Colonic mucosa (tissue), 4 donors: ENCODE data around the gene MIP. TPM values are rescaled to one million over a fixed set of nuclear protein-coding genes. Genes with fewer than 3 reads are reported as not detected.

Experiments used
- DNase-seq: peaks from one replicate; pipeline ENCODE4 v3.0.0-alpha.2; 2020
- H3K27ac ChIP-seq: fragments of 200-600 bp; one replicate; pipeline ENCODE4 v1.8.0; 2021
- H3K27me3 ChIP-seq: fragments of 200-600 bp; one replicate; pipeline ENCODE4 v1.8.0; 2021
- H3K36me3 ChIP-seq: fragments of 200-600 bp; one replicate; pipeline ENCODE4 v1.8.0; 2021
- H3K4me1 ChIP-seq: fragments of 200-600 bp; one replicate; pipeline ENCODE4 v1.8.0; 2021; ENCODE audit warnings: mild to moderate bottlenecking
- H3K4me3 ChIP-seq: fragments of 200-600 bp; one replicate; pipeline ENCODE4 v1.8.0; 2021
- H3K9ac ChIP-seq, 2 donors: one replicate each; pipeline ENCODE4 v1.7.0; 2013; ENCODE audit warnings: control low read depth in 2 of 2, low read depth in 2 of 2, low read length in 2 of 2
- H3K9me3 ChIP-seq: fragments of 200-600 bp; one replicate; pipeline ENCODE4 v1.8.0; 2021
- intact Hi-C: fragments of 100-400 bp; cut with DNase I; formaldehyde crosslinking; loops from one replicate; pipeline ENCODE4 v1.14.1; 2022
- total RNA-seq, 2 donors: library from RNA; stranded (reverse); fragmentation: NEBNext Ultra II Directional in 1 of 2; extraction: Animal tissue kit (Norgen Biotek cat#: 25700) in 1 of 2; gene quantifications; one replicate each; pipeline ENCODE4 v1.2.1, GENCODE V29; 2021
- TF ChIP-seq, protein P1 (sequence below): fragments of 200-600 bp; IDR thresholded peaks from one replicate; pipeline ENCODE4 v1.8.0; 2022; ENCODE audit warnings: antibody characterized with exemption, mild to moderate bottlenecking
- donor health status: healthy.
- donor health status: DM: no; HTN: no; CAD: no.
- donor health status: DM: no; HTN: no; CAD: no.

MIP gene
- total RNA-seq, 2 donors from 2014 or later: not detected

GRCh38 chr12:56479625-56480024 lies 25.2 kb upstream of the MIP start:
- TF ChIP-seq, protein P1, sequence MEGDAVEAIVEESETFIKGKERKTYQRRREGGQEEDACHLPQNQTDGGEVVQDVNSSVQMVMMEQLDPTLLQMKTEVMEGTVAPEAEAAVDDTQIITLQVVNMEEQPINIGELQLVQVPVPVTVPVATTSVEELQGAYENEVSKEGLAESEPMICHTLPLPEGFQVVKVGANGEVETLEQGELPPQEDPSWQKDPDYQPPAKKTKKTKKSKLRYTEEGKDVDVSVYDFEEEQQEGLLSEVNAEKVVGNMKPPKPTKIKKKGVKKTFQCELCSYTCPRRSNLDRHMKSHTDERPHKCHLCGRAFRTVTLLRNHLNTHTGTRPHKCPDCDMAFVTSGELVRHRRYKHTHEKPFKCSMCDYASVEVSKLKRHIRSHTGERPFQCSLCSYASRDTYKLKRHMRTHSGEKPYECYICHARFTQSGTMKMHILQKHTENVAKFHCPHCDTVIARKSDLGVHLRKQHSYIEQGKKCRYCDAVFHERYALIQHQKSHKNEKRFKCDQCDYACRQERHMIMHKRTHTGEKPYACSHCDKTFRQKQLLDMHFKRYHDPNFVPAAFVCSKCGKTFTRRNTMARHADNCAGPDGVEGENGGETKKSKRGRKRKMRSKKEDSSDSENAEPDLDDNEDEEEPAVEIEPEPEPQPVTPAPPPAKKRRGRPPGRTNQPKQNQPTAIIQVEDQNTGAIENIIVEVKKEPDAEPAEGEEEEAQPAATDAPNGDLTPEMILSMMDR: no peak
- no peaks in the 10 kb centered on the region for H3K4me1 ChIP-seq
- no peak for DNase-seq
- no peak overlapping the region for H3K27ac ChIP-seq
- no peaks in the 10 kb centered on the region for H3K9me3 ChIP-seq
- H3K36me3 ChIP-seq: no peaks in the 10 kb centered on the region
- intact Hi-C loops: no loop called here
- H3K4me3 ChIP-seq: no peak overlapping the region
- no peak overlapping the region for H3K9ac ChIP-seq
- no peaks in the 10 kb centered on the region for H3K27me3 ChIP-seq

DNA sequence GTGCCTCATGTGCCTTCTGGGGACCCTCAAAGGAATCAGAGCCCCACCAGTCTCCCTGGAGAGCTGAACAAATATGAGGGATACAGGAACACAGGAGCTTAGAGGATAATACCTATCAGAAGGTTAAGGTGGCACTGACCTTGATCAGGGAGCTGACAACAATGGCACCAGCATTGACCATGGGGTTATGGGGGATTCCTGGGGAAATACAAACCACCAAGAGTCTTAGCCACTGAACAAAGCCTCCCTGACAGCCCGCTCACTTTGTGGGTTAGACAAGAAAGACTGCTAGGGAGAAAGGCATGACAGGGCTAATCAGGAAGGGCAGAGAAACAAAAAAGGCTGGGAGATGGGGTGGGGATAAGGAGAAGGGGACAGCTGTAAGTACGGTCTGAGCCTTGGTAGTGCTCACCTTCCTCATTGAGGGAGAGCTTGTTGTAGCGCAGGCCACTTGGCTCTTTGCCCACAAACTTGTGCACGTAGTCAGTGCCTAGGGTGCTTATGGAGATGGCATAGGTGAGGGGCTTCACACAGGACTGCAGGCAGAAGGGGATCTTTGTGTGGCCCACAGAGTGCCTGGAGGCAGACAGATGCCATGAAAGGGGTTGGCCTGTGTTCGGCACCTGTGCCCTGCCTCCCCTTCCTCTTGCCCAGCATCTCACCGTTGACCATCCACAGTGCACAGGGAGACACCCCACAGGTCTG lies 23.2 kb upstream of the MIP start:
- DNase-seq: no peak
- Histone ChIP-seq H3K36me3 (no peaks in the 10 kb centered on the region), H3K9me3 (no peaks in the 10 kb centered on the region), H3K4me1 (no peaks in the 10 kb centered on the region), H3K4me3 (no peak overlapping the region), H3K9ac (no peak overlapping the region), H3K27me3 (no peaks in the 10 kb centered on the region), H3K27ac (no peak overlapping the region)
- intact Hi-C loops: no loop called here
- TF ChIP-seq, protein P1: no peak

- intact Hi-C loops: no loop called here
- H3K9me3 ChIP-seq: no peaks in the 10 kb centered on the region
- no peaks in the 10 kb centered on the region for H3K27me3 ChIP-seq
- H3K4me3 ChIP-seq: no peak overlapping the region
- H3K9ac ChIP-seq: no peak overlapping the region
- no peaks in the 10 kb centered on the region for H3K36me3 ChIP-seq
- no peaks in the 10 kb centered on the region for H3K4me1 ChIP-seq
- H3K27ac ChIP-seq: no peak overlapping the region
- TF ChIP-seq, protein P1: no peak
- no peak for DNase-seq
These were observed 22.5 kb upstream of the MIP start for GRCh38 chr12:56476972-56477432.

- TF ChIP-seq, protein P1: no peak
- Histone ChIP-seq H3K4me3 (no peak overlapping the region), H3K4me1 (no peaks in the 10 kb centered on the region), H3K27me3 (no peaks in the 10 kb centered on the region), H3K9ac (no peak overlapping the region), H3K9me3 (no peaks in the 10 kb centered on the region), H3K36me3 (no peaks in the 10 kb centered on the region), H3K27ac (no peak overlapping the region)
- intact Hi-C loops: no loop called here
- DNase-seq: no peak
These were observed 21.7 kb upstream of the MIP start for GRCh38 chr12:56476143-56476542.

DNA sequence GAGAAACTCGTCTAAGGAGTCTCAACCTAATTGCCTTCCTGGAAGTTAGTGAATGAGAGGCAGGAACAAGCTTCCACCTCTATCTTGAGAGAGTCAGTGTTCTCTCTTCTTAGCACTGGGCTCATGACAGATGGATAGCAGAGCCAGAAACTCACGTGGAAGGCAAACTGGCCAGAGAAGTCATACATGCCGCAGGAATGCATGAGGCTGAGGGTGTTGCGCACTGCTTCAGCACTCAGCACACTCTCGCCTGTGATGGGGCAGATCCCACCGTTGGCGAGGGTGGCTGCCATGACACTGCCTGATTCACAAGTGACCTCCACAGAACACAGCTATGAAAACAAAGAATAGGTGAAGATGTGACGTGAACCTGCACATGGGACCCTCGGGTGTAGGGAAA lies 19.9 kb upstream of the MIP start:
- intact Hi-C loops: no loop called here
- no peak overlapping the region for H3K27ac ChIP-seq
- H3K36me3 ChIP-seq: no peaks in the 10 kb centered on the region
- no peak overlapping the region for H3K4me3 ChIP-seq
- no peak overlapping the region for H3K9ac ChIP-seq
- peaks cover 2% of the 10 kb centered on the region for H3K4me1 ChIP-seq
- H3K27me3 ChIP-seq: no peaks in the 10 kb centered on the region
- DNase-seq: no peak
- TF ChIP-seq, protein P1: no peak
- no peaks in the 10 kb centered on the region for H3K9me3 ChIP-seq
